DMS 273 (cell line): ENCODE data around the gene NINJ1.
"Not testable (repeated sequence)": the region's sequence is repeated elsewhere in the genome, so short reads cannot be mapped to it uniquely, and the experiment has no call there.

Source experiments
- DNase-seq: peaks from one replicate; lab custom pipeline; 2025; ENCODE audit not compliant: unreplicated experiment; lab: John Stamatoyannopoulos, UW

The NINJ1 gene

GRCh38 chr9:93119953-93120845 lies 13.9 kb downstream of the NINJ1 start:
- DNase-seq = peak; percentile 81

- no peak for DNase-seq
Measured at GRCh38 chr9:93119703-93119952, 14.4 kb downstream of the NINJ1 start.

- no peak for DNase-seq
Measured at GRCh38 chr9:93118863-93119702, 15.0 kb downstream of the NINJ1 start.

- no peak for DNase-seq
Measured at GRCh38 chr9:93117924-93118862, 15.9 kb downstream of the NINJ1 start.

GRCh38 chr9:93117521-93117920 lies 16.5 kb downstream of the NINJ1 start:
- DNase-seq = not testable (repeated sequence)

- peak; percentile 18 for DNase-seq
Measured at GRCh38 chr9:93116072-93116961, 17.7 kb downstream of the NINJ1 start.

GRCh38 chr9:93115486-93116071 lies 18.5 kb downstream of the NINJ1 start:
- DNase-seq = no peak

GRCh38 chr9:93114984-93115335 lies 19.1 kb downstream of the NINJ1 start:
- DNase-seq = no peak

GRCh38 chr9:93114169-93114983 lies 19.7 kb downstream of the NINJ1 start:
- no peak for DNase-seq

GRCh38 chr9:93112864-93113389 lies 21.1 kb downstream of the NINJ1 start:
- no peak for DNase-seq

- no peak for DNase-seq
Measured at GRCh38 chr9:93112116-93112863, 21.8 kb downstream of the NINJ1 start.

GRCh38 chr9:93111371-93112115 lies 22.5 kb downstream of the NINJ1 start:
- DNase-seq = no peak

- DNase-seq = no peak
Measured at GRCh38 chr9:93111001-93111370, 23.1 kb downstream of the NINJ1 start.

- DNase-seq = no peak
Measured at GRCh38 chr9:93110311-93110855, 23.7 kb downstream of the NINJ1 start.

- DNase-seq = no peak
Measured at GRCh38 chr9:93108291-93109041, 25.6 kb downstream of the NINJ1 start.

- no peak for DNase-seq
Measured at GRCh38 chr9:93107825-93108161, 26.3 kb downstream of the NINJ1 start.
